AG10803 (cell line): ENCODE measurements around the gene ZFYVE1.
A peak's percentile ranks its signal among the peaks of the same experiment; 100 is the strongest.

ENCODE experiments used
- DNase-seq: peaks from one replicate; pipeline ENCODE4 v3.0.0; 2010; ENCODE audit warnings: low read depth
- H3K4me3 ChIP-seq: 2 replicates; pipeline ENCODE4 v1.5.1; 2011; ENCODE audit warnings: mild to moderate bottlenecking, low read length, control low read depth
- CTCF ChIP-seq: conservative IDR thresholded peaks from 2 replicates; pipeline ENCODE4 v1.5.1; 2011; ENCODE audit warnings: mild to moderate bottlenecking, low read length, control low read depth, inconsistent platforms

Gene ZFYVE1

GRCh38 chr14:73026845-73027542 lies at the start of gene ZFYVE1:
Gene ZFYVE1, minus strand, starts transcription at chr14:73027106. Its CDS starts 2,598 bp downstream, at chr14:73024508.
- DNase-seq, result peak; percentile 98
- TF ChIP-seq CTCF, result no peak
- peak within 1 kb of the TSS; percentile 81 for H3K4me3 ChIP-seq

- no peak for DNase-seq
- H3K4me3 ChIP-seq, result no peak overlapping the region
- TF ChIP-seq CTCF, result no peak
Observed at GRCh38 chr14:73069585-73069984, 42.7 kb upstream of the ZFYVE1 start.

- peak overlapping the region; percentile 94 for H3K4me3 ChIP-seq
- DNase-seq, result peak; percentile 45
- no peak for TF ChIP-seq CTCF
Observed at GRCh38 chr14:73058922-73059673, 32.2 kb upstream of the ZFYVE1 start.

- peak; percentile 99 for DNase-seq
- no peak for TF ChIP-seq CTCF
- H3K4me3 ChIP-seq, result peak within 1 kb of the TSS; percentile 94
Observed at GRCh38 chr14:73058224-73058921, 31.5 kb upstream of the ZFYVE1 start, which contains the start of gene RBM25. Gene RBM25, plus strand, starts transcription at chr14:73058534. Its CDS starts 13,108 bp downstream, at chr14:73071642.

GRCh38 chr14:73057944-73058223 lies 31.0 kb upstream of the ZFYVE1 start:
- H3K4me3 ChIP-seq, result peak overlapping the region; percentile 94
- no peak for TF ChIP-seq CTCF
- DNase-seq, result no peak

GRCh38 chr14:73055251-73055650 lies 28.3 kb upstream of the ZFYVE1 start:
- no peak overlapping the region for H3K4me3 ChIP-seq
- DNase-seq, result no peak
- no peak for TF ChIP-seq CTCF
